ENCODE results near the gene EOLA2. TPM values are rescaled to one million over a fixed set of nuclear protein-coding genes. Genes with fewer than 3 reads are reported as not detected.

The EOLA2 gene
- 25.5 TPM for total RNA-seq
- long read RNA-seq, transcript CXorf40B-203 (5 exons, 1,653 nt) = major isoform, 11 of 22 reads
- long read RNA-seq, partial matches to known transcripts = 0 of 22 reads
- long read RNA-seq, other reads (novel, unspliced or antisense) = 10 of 22 reads

- intact Hi-C loops (cut with micrococcal nuclease) = no loop called here
- Histone ChIP-seq H3K27me3 (ENCODE audit: low read depth) (no peaks in the 10 kb centered on the region), H3K9me3 (replicated peaks) (no peaks in the 10 kb centered on the region), H3K27ac (replicated peaks) (peak within 1 kb of the TSS; percentile 95), H3K4me3 (peak within 1 kb of the TSS; percentile 84), H3K4me1 (peaks cover 10% of the 10 kb centered on the region), H3K36me3 (no peaks in the 10 kb centered on the region)
- peak; percentile 93 for DNase-seq
- peak; percentile 63 for TF ChIP-seq CTCF (IDR thresholded peaks at IDR 0.05; ENCODE audit: borderline replicate concordance)
Measured at GRCh38 chrX:149938427-149938880, at the start of gene EOLA2. Gene EOLA2 (minus strand): TSS chrX:149938491. CDS start chrX:149933874, 4,617 bp downstream.

- no peak for TF ChIP-seq CTCF (IDR thresholded peaks at IDR 0.05; ENCODE audit: borderline replicate concordance)
- no peaks in the 10 kb centered on the region for H3K27me3 ChIP-seq (ENCODE audit: low read depth)
- H3K36me3 ChIP-seq = no peaks in the 10 kb centered on the region
- H3K4me3 ChIP-seq = no peak overlapping the region
- DNase-seq = no peak
- H3K27ac ChIP-seq (replicated peaks) = no peak overlapping the region
- peaks cover 8% of the 10 kb centered on the region for H3K4me1 ChIP-seq
- H3K9me3 ChIP-seq (replicated peaks) = no peaks in the 10 kb centered on the region
- intact Hi-C loops (cut with micrococcal nuclease) = no loop called here
Measured at GRCh38 chrX:149987613-149988012, 49.3 kb upstream of the EOLA2 start.

- H3K4me1 ChIP-seq = peaks cover 15% of the 10 kb centered on the region
- no peaks in the 10 kb centered on the region for H3K27me3 ChIP-seq (ENCODE audit: low read depth)
- no peak for TF ChIP-seq CTCF (IDR thresholded peaks at IDR 0.05; ENCODE audit: borderline replicate concordance)
- no peaks in the 10 kb centered on the region for H3K36me3 ChIP-seq
- no peak overlapping the region for H3K4me3 ChIP-seq
- no peaks in the 10 kb centered on the region for H3K9me3 ChIP-seq (replicated peaks)
- intact Hi-C loops (cut with micrococcal nuclease) = no loop called here
- H3K27ac ChIP-seq (replicated peaks) = no peak overlapping the region
- no peak for DNase-seq
Measured at GRCh38 chrX:149984411-149984810, 46.1 kb upstream of the EOLA2 start.

- intact Hi-C loops (cut with micrococcal nuclease) = no loop called here
Measured at GRCh38 chrX:149982310-149982709, 44.0 kb upstream of the EOLA2 start.

GRCh38 chrX:149979126-149979644 lies 40.9 kb upstream of the EOLA2 start:
- intact Hi-C loops (cut with micrococcal nuclease) = no loop called here

More at GRCh38 chrX:149982310-149982709, 44.0 kb upstream of the EOLA2 start:
- no peak for DNase-seq
- Histone ChIP-seq H3K4me3 (no peak overlapping the region), H3K36me3 (no peaks in the 10 kb centered on the region), H3K4me1 (peaks cover 15% of the 10 kb centered on the region), H3K9me3 (replicated peaks) (no peaks in the 10 kb centered on the region), H3K27ac (replicated peaks) (no peak overlapping the region), H3K27me3 (ENCODE audit: low read depth) (no peaks in the 10 kb centered on the region)
- TF ChIP-seq CTCF (IDR thresholded peaks at IDR 0.05; ENCODE audit: borderline replicate concordance) = no peak

More at GRCh38 chrX:149979126-149979644, 40.9 kb upstream of the EOLA2 start:
- Histone ChIP-seq H3K4me1 (peaks cover 15% of the 10 kb centered on the region), H3K27me3 (ENCODE audit: low read depth) (no peaks in the 10 kb centered on the region), H3K27ac (replicated peaks) (no peak overlapping the region), H3K36me3 (no peaks in the 10 kb centered on the region), H3K9me3 (replicated peaks) (no peaks in the 10 kb centered on the region), H3K4me3 (no peak overlapping the region)
- DNase-seq = no peak
- no peak for TF ChIP-seq CTCF (IDR thresholded peaks at IDR 0.05; ENCODE audit: borderline replicate concordance)
